T47D (cell line): Measurements from ENCODE around the gene N4BP2.

ENCODE experiments used
- DNase-seq, 2 experiments: peaks; one replicate each; pipeline versions ENCODE4 v3.0.0 to v3.0.0-alpha.2; 2011 to 2012; ENCODE audit warnings: low read depth in 1 of 2, low spot score in 1 of 2
- JUND ChIP-seq: IDR thresholded peaks from 2 replicates; pipeline ENCODE4 v1.6.1; 2012; ENCODE audit warnings: low read depth
- in situ Hi-C: cut with HindIII; loops from 2 replicates; pipeline ENCODE4 v1.10.0; 2016; ENCODE audit warnings: low sequenced_read_pairs, low pct_unique_long_range_greater_than_20kb

Gene N4BP2

GRCh38 chr4:40190880-40191815 lies 134.5 kb downstream of the N4BP2 start:
- DNase-seq: peak in 1 of 2 experiments; percentile 94
- in situ Hi-C loops: no loop called here
- TF ChIP-seq JUND: 0 out of 2 replicates have a peak, but pooled peaks have one; percentile 44

GRCh38 chr4:40192114-40193015 lies 135.7 kb downstream of the N4BP2 start:
- peak in 1 of 2 experiments; percentile 59 for DNase-seq
- in situ Hi-C loops: no loop called here
- no peak for TF ChIP-seq JUND

- no peak for TF ChIP-seq JUND
- DNase-seq: peak in 1 of 2 experiments; percentile 89
- in situ Hi-C loops: no loop called here
Observed at GRCh38 chr4:40193016-40193571, 136.4 kb downstream of the N4BP2 start.

- in situ Hi-C loops: no loop called here
- no peak for TF ChIP-seq JUND
- DNase-seq: no peak
Observed at GRCh38 chr4:40193578-40193977, 136.9 kb downstream of the N4BP2 start.

- peak in 1 of 2 experiments; percentile 86 for DNase-seq
- TF ChIP-seq JUND: no peak
- in situ Hi-C loops: no loop called here
Observed at GRCh38 chr4:40194602-40195161, 138.0 kb downstream of the N4BP2 start.

GRCh38 chr4:40195182-40196177 lies 138.8 kb downstream of the N4BP2 start:
- in situ Hi-C loops: no loop called here
- no peak for TF ChIP-seq JUND
- DNase-seq: no peak

GRCh38 chr4:40196272-40196671 lies 139.6 kb downstream of the N4BP2 start:
- DNase-seq: no peak
- TF ChIP-seq JUND: no peak
- in situ Hi-C loops: no loop called here

GRCh38 chr4:40196724-40197281 lies 140.2 kb downstream of the N4BP2 start, which contains the start of gene RHOH:
Gene RHOH (plus strand): TSS chr4:40197031. CDS start chr4:40243387, 46,356 bp downstream.
- DNase-seq: peak in 1 of 2 experiments; percentile 38
- in situ Hi-C loops: no loop called here
- TF ChIP-seq JUND: no peak

- no peak for TF ChIP-seq JUND
- peak in 1 of 2 experiments; percentile 68 for DNase-seq
- in situ Hi-C loops: no loop called here
Observed at GRCh38 chr4:40197879-40198689, 141.4 kb downstream of the N4BP2 start.

GRCh38 chr4:40199179-40199670 lies 142.6 kb downstream of the N4BP2 start:
- DNase-seq: no peak
- no peak for TF ChIP-seq JUND
- in situ Hi-C loops: no loop called here
